ENCODE measurements around the gene CYTH2.

Gene CYTH2

DNA sequence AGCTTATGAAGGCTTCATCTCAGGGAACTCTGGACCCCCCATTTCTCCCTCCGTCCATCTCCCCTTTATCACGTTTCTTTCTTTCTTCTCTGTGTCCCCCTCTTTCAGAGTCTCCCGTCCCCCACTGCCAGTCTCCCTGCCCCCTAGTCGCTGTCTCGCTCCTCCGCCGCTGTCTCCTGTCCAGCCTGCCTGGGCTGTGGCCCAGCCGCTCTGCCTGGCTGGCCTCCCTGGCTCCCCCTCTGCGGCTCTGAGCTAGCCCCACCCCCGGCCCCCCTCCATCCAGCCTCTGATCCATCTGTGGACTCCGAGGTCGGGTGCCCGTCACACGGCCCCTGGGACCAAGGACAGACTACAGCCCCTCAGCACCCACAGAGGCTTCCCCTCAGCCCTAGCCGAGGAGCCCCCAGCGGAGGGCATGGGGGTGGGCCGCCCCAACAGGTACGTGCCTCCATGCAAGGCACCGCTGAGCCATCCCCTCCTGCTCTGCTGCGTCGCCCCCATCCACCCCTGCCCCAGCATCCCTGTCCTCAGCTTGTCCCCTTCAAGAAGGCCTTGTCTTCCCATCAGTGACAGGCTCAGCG is 14.9 kb upstream of the CYTH2 start:
- no peak for DNase-seq

DNA sequence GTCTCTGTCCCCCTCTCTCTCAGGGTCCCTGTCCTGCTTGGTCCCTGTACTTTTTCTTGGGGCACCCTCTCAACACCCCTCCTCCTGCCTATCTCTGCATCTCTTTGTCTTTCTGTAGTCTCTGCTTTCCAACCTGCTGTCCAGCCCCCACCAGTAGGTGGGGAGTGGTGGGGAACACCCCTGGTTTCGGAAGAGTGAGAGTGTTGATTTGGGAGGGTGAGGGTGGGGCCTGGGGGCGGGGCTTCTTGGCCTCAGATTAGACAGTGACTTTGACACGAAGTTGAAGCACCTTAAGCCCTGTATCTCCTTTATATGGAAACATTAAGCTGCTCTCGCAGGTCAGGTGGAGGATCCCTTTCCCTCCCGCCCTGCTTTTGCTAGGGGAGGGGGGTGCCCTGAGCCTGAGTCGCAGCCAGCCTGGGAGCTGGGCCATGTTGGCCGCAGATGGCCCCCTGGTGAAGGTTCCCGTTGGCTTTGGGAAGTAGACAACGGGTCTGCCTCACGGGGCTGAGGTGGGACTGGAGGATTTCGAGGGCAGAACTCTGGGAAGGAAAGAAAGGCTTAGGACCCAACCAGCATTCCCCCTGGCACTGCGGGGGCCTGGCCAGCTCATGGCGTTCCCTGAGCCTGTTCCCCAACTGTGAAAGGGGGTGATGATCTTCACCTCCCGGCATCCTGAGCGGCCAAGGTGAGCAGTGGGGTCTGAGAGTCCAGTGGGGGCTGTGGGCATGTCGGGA is 13.8 kb upstream of the CYTH2 start, which contains the start of gene KCNJ14:
Gene KCNJ14 (plus strand): TSS at position 404 of the 737 bp plus-strand sequence. CDS start 6,151 bp downstream, outside the sequence.
- DNase-seq, result no peak

DNA sequence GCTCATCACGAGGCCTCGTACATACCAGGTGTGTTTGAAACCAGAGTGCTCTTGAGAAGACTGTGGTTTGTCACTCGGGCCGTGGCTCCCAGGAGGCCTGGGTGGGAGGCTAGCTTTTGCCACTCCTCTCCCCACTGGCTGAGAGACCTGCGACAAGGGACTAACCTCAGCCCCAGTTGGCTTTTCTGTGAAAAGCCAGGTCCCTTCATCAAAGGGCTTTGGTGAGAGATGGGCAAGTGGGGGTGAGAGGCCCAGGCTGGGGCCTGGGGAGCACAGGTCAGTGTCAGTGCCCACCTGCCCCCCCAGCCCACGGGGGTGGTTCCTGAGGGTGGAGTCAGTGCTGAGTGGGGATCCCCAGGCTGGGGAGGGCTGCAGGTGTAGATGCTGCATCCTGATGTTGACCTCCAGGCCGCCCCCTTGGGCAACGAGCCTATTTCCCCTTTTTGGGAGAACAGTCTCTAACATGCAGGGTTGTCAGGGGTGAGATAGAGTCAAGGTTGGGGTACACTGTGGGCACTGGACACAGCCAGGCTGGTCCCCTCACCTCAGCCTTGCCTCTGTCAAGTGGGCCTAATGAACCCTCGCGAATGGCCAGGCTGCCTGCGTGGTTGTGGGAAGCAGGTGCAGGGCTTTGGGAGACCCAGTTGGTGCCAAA is 13.1 kb upstream of the CYTH2 start:
- no peak for DNase-seq

- DNase-seq, result no peak
Observed at GRCh38 chr19:48456864-48457263, 12.3 kb upstream of the CYTH2 start.

DNA sequence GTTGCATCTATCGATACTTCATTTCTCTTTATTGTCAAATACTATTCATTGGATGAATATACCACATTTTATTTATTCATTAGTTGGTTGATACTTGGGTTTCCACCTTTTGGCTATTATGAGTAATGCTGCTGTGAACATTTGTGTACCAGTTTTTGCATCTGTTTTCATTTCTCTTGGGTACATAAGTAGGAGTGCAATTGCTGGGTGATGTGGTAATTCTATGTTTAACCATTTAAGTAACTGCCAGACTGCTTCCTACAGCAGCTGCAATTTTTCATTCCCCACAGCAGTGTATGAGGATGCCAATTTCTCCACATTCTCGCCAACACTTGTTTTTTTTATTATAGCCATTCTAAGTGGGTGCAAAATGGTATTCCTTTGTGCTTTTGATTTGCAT is 11.2 kb upstream of the CYTH2 start:
- DNase-seq, result no peak

GRCh38 chr19:48461651-48461981 is 7.6 kb upstream of the CYTH2 start:
- DNase-seq, result no peak

- peak; percentile 44 for DNase-seq
Observed at GRCh38 chr19:48461982-48462655, 7.0 kb upstream of the CYTH2 start.

DNA sequence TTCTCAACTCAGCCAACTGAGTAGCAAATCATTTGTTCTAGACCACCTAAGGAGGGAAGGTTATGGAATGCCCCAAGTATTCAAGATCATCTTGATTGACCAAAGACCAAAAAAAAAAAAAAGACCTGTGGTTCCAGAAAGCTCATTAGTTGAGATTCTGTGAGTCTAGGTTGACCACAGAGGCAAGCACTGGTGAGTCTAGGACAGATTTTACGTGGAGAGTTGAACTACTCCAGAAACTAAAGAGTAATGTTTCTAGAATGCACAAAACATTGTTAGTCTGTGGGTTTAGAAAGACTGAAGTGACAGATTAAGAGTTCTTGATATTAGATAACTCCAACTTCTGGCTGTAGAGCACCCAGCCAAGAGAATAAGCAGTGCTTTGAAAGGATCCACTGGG is 4.0 kb upstream of the CYTH2 start:
- no peak for DNase-seq

GRCh38 chr19:48466561-48467325 is 2.4 kb upstream of the CYTH2 start:
- no peak for DNase-seq

GRCh38 chr19:48468772-48469288 is 339 bp upstream of the CYTH2 start:
- peak; percentile 99 for DNase-seq

DNA sequence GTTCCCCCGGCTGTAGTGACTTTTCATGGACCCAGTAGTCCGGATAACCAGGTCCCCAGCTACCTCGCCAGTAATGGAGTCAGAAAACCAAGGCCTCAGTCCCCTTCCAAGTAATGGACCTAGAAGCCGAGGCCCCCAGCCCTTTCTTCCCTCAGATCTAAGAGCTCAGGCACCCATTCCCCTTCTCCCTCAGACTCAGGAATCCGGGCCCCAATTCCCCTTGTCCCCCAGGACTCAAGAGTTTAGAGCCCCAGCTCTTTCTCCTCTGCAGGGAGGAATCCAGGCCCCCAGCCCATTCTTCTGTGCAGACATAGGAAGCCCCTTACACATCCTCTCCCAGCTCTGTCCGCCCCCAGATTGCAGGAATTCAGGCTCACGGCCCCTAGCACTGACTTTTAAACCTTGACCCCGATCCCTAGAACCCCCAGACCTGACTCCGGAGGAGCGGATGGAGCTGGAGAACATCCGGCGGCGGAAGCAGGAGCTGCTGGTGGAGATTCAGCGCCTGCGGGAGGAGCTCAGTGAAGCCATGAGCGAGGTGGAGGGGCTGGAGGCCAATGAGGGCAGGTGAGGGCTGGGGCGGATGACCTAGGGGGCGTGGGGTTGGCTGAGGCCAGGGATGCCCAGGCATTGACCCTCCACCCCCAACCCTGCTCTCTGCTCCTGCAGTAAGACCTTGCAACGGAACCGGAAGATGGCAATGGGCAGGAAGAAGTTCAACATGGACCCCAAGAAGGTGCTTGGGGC is 938 bp downstream of the CYTH2 start:
- DNase-seq, result no peak

- DNase-seq, result no peak
Observed at GRCh38 chr19:48470856-48471255, 1.7 kb downstream of the CYTH2 start.

GRCh38 chr19:48471836-48472235 is 2.7 kb downstream of the CYTH2 start:
- no peak for DNase-seq

DNA sequence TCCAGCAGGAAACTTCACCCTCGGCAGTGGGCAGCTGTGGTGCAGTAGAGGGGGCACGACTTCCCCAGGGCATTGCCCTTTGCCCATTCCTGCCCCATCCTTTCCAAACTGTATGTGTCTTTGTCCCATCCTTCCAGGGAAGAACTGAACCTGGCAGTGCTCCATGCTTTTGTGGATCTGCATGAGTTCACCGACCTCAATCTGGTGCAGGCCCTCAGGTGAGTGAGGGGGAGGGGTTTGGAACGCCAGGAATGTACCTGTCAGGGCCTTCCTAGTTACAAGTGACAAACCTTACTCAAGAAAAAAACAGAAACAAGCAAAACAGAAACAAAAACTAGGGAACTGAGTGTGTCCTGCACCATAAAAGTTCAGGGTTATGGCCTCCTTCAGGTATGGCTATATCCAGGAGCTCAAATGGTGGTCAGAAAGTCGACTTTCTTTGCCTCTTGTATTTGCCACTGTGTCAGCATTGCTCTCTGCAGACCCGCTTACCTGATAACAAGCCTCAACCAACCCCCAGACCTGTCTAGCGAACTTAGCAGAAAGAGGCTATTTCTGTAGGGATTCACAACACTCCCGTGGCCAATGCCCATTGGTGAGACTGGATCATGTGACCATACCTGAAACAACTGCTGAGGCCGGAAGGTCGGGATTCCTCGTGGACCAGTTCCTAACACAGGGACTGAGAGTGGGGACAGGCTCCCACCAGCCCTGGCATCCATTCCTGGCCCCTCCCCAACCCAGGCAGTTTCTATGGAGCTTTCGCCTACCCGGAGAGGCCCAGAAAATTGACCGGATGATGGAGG is 4.2 kb downstream of the CYTH2 start:
- no peak for DNase-seq

- DNase-seq, result no peak
Observed at GRCh38 chr19:48474084-48474592, 5.0 kb downstream of the CYTH2 start.

DNA sequence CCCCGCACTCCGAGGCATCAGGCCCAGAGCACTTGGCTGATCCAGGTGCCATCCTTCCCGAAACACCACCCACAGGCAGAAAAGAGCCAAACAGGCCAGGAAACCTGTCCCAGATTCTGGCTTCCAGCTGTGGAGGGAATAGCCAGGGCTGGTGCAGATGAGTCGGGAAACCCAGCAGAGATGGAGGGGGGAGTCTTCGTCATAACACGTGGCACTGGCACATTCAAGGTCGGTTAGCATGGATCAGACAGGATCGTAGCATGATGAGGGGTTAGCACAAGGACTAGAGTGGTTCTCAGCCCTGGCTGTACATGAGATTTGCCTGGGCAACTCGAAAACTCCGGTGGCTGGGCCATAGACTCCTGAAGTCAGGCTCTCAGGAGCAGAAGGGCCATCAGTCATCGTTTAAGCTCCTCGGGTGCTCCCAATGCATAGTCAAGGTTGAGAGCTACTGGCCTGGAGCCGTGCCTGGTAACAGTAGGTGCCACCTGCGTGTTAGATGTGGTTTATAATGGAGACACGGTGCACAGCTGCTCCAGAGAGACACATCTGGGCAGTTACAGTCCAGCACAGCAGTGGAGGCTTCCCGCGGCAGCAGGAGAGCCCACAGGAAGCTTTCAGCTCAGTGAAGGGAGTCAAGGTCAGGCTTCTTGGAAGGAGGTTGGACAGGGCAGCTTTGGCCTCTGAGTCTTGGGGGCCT is 6.3 kb downstream of the CYTH2 start:
- DNase-seq, result no peak

DNA sequence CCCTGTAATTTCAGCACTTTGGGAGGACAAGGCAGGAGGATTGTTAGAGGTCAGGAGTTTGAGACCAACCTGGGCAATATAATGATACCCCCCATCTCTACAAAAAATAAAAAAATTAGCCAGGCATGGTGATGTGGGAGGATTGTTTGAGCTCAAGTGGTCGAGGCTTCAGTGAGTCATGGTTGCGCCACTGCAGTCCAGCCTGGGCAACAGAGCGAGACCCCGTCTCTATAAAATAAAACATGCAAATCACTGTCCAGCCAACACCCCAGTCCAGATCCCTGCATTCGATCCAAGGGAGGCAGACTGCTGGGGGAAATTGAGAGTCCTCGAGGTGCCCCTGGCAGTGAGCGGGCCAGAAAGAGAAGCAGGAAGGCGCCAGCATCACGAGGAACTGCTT is 7.0 kb downstream of the CYTH2 start:
- DNase-seq, result no peak

GRCh38 chr19:48477067-48477685 is 8.0 kb downstream of the CYTH2 start:
- DNase-seq, result no peak

- no peak for DNase-seq
Observed at GRCh38 chr19:48477698-48478338, 8.6 kb downstream of the CYTH2 start.
